Activated T-cell treated with anti-CD3 and anti-CD28 coated beads, Interleukin-2, amount 50 U/mL, for 48 hours (primary cell): Measurements from ENCODE around the gene STXBP5L.
"Not testable (repeated sequence)": the region's sequence is repeated elsewhere in the genome, so short reads cannot be mapped to it uniquely, and the experiment has no call there.

ENCODE experiments used
- DNase-seq, 2 experiments: peaks; one replicate each; pipeline ENCODE4 v3.0.0-alpha.2; 2020

Gene STXBP5L

GRCh38 chr3:121232309-121233225 is 324.6 kb downstream of the STXBP5L start:
- DNase-seq, result no peak

- DNase-seq, result no peak
Measured at GRCh38 chr3:121243208-121243607, 335.2 kb downstream of the STXBP5L start.

- DNase-seq, result no peak
Measured at GRCh38 chr3:121252676-121253075, 344.7 kb downstream of the STXBP5L start.

GRCh38 chr3:121269389-121269788 is 361.4 kb downstream of the STXBP5L start:
- no peak for DNase-seq

GRCh38 chr3:121274411-121274810 is 366.4 kb downstream of the STXBP5L start:
- no peak for DNase-seq

GRCh38 chr3:121295452-121295851 is 387.4 kb downstream of the STXBP5L start:
- DNase-seq, result no peak

GRCh38 chr3:121295979-121296378 is 388.0 kb downstream of the STXBP5L start:
- no peak for DNase-seq

- DNase-seq, result no peak
Measured at GRCh38 chr3:121324320-121324719, 416.3 kb downstream of the STXBP5L start.

- DNase-seq, result no peak
Measured at GRCh38 chr3:121330118-121330517, 422.1 kb downstream of the STXBP5L start.

- no peak for DNase-seq
Measured at GRCh38 chr3:121330634-121331033, 422.6 kb downstream of the STXBP5L start.

- DNase-seq, result not testable (repeated sequence)
Measured at GRCh38 chr3:121355960-121356359, 448.0 kb downstream of the STXBP5L start.

- DNase-seq, result no peak
Measured at GRCh38 chr3:121362035-121362734, 454.2 kb downstream of the STXBP5L start.

- DNase-seq, result not testable (repeated sequence)
Measured at GRCh38 chr3:121388308-121388707, 480.3 kb downstream of the STXBP5L start.

GRCh38 chr3:121395967-121396366 is 488.0 kb downstream of the STXBP5L start:
- not testable (repeated sequence) for DNase-seq

GRCh38 chr3:121398051-121398450 is 490.0 kb downstream of the STXBP5L start:
- not testable (repeated sequence) for DNase-seq

- no peak for DNase-seq
Measured at GRCh38 chr3:121399820-121400219, 491.8 kb downstream of the STXBP5L start.

GRCh38 chr3:121405631-121406030 is 497.6 kb downstream of the STXBP5L start:
- no peak for DNase-seq

- DNase-seq, result no peak
Measured at GRCh38 chr3:121411523-121411922, 503.5 kb downstream of the STXBP5L start.

GRCh38 chr3:121414924-121415323 is 506.9 kb downstream of the STXBP5L start:
- no peak for DNase-seq

- no peak for DNase-seq
Measured at GRCh38 chr3:121418182-121418581, 510.2 kb downstream of the STXBP5L start.

- no peak for DNase-seq
Measured at GRCh38 chr3:121424549-121424948, 516.5 kb downstream of the STXBP5L start.

- no peak for DNase-seq
Measured at GRCh38 chr3:121430664-121431215, 522.7 kb downstream of the STXBP5L start.

GRCh38 chr3:121431726-121432517 is 523.9 kb downstream of the STXBP5L start:
- DNase-seq, result peak in 1 of 2 experiments; percentile 24
